GM12864 (cell line): ENCODE data around the gene KCNN2.

Source experiments
- DNase-seq: peaks from one replicate; pipeline ENCODE4 v3.0.0-alpha.2; 2011; ENCODE audit warnings: low read depth
- H3K4me3 ChIP-seq: 2 replicates; pipeline ENCODE4 v1.5.1; 2011; ENCODE audit warnings: mild to moderate bottlenecking, low read depth, low read length, control low read depth
- TF ChIP-seq, protein P1 (sequence below): IDR thresholded peaks from 2 replicates; pipeline ENCODE4 v1.5.1; 2011; ENCODE audit warnings: low read depth, mild to moderate bottlenecking, moderate library complexity, low read length, control low read depth, inconsistent platforms; ENCODE audit errors: missing control alignments

Gene KCNN2

DNA sequence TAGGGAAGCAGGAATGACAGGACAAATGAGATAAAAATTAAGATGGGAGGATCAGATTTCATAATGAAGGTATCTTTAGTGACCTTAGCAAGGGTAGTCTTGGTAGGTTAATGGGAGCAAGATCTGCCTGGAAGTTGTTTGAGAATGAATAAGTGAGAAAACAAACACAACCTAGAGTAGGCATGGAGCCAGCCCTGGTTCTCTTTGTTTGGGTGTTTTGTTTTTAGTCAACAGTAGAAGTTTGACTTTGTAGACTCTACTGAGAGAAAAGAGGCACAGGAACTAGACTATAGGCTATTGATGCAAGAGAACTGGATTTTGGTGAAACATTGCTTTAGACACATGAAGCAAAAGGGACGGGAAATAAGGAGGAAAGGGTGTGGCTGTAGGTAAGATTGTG is 40.3 kb downstream of the KCNN2 start:
- no peak for DNase-seq
- TF ChIP-seq, protein P1, sequence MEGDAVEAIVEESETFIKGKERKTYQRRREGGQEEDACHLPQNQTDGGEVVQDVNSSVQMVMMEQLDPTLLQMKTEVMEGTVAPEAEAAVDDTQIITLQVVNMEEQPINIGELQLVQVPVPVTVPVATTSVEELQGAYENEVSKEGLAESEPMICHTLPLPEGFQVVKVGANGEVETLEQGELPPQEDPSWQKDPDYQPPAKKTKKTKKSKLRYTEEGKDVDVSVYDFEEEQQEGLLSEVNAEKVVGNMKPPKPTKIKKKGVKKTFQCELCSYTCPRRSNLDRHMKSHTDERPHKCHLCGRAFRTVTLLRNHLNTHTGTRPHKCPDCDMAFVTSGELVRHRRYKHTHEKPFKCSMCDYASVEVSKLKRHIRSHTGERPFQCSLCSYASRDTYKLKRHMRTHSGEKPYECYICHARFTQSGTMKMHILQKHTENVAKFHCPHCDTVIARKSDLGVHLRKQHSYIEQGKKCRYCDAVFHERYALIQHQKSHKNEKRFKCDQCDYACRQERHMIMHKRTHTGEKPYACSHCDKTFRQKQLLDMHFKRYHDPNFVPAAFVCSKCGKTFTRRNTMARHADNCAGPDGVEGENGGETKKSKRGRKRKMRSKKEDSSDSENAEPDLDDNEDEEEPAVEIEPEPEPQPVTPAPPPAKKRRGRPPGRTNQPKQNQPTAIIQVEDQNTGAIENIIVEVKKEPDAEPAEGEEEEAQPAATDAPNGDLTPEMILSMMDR: no peak
- H3K4me3 ChIP-seq: no peak overlapping the region

DNA sequence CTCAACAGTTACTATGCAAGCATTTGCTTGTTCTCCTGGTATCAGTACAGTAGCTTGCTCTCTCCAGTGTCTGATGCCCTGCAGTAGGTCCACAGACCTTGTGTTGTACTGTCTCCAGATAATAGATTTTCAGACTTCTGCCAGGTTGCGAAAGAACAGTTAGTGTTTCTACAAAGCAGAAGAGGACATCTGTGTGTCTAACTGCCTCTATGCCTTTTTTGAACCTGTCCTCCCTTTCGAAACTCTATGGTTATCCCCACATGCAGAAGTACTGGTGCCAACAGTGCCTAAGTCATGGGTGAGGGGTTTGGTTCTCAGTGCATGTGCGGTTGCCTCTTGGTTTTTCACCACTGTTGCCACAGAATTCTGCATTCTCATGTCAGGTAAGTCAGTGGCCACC is 45.9 kb downstream of the KCNN2 start:
- H3K4me3 ChIP-seq: no peak overlapping the region
- no peak for DNase-seq
- TF ChIP-seq, protein P1: no peak

DNA sequence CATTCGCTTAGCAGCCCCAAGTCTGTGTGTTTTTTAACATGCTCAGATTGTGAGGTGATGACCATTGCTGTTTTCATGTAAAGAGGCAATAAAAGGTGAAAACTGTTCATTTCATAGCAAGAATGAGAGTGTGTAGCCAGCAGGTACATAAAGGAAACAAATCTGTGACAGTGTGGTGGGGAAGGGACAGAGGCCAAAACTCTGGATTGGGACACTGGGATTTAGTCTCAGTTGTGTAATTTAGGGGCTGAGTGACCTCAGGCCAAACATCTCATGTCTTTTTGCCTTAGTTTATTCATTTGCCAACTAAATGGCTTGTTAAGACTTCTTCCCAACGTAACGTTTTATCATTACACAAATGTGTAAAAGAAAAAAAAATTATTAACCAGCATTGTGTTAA is 47.0 kb downstream of the KCNN2 start:
- TF ChIP-seq, protein P1: no peak
- DNase-seq: no peak
- no peak overlapping the region for H3K4me3 ChIP-seq

DNA sequence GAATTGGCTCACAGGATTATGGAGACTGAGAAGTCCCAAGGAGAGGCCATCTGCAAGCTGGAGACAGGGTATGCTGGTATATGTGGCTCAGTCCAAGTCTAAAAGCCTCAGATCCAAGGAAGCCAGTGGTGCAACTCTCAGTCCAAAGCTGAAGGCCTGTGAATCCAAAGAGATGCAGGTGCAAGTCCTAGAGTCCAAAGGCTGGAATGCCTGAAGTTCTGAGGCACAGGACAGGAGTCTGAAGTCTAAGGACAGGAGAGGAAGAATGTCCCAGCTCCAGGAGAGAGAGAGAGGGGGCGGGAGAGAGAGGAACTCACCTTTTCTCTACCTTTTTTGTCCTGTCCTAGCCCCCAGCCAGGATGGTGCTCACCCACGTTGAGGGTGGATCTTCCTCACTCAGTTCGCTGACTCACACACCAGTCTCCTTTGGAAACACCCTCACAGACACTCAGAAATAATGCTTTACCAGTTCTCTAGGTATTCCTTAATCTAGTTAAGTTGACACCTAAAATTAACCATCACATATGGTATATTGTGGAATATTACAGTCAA is 49.6 kb downstream of the KCNN2 start:
- no peak for DNase-seq
- no peak overlapping the region for H3K4me3 ChIP-seq
- TF ChIP-seq, protein P1: no peak

DNA sequence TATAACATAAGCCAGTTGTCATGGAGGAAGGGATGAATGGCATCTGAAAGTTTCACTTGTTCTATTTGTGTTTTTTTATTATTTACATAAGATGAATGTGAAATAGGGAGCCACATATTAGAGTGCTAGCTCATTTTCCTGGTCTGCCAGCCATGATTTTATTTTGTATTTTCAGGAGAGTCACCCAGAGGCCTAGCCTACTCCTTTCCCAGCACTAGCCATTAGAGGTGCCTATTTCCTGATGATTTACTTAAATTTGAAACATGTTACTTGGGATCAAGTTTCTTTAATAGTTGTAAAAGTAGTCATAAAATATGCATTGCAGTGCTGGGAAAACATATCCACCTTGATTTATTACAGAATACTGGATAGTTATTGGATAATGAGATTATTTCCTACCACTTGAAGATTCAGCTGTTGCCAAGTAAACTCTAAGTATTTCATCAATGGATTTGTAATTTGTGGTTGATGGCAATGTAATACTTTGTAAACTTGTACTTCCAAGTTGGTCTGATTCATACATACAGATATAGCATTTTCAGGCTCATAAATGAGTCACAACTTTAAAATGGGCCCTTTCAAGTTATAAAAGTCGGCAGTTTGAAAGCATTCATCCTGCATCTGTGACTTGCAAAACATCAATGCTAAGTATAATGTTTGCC is 50.8 kb downstream of the KCNN2 start:
- no peak for DNase-seq

DNA sequence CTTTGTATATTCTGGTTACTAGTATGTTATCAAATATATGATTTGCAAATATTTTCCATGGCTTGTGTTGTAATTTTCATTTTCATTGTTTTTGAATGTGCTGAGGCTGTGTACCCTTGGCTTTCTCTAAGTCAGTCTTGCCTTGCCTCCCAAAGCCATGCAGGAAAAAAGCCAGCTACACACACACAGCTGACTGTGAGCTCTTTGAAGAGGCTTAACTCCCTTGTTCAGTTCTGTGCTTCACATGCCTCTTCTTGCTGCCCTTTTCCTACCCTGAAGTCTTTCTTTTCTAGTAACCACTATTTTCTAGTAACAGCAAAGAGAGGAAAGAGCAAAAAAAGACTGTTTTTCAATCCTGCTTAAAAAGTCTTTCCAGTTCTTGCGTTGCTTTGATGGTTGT is 53.9 kb downstream of the KCNN2 start:
- no peak for DNase-seq
- TF ChIP-seq, protein P1: no peak
- H3K4me3 ChIP-seq: no peak overlapping the region

More for the DNA sequence above, 50.8 kb downstream of the KCNN2 start:
- no peak overlapping the region for H3K4me3 ChIP-seq
- TF ChIP-seq, protein P1: no peak

DNA sequence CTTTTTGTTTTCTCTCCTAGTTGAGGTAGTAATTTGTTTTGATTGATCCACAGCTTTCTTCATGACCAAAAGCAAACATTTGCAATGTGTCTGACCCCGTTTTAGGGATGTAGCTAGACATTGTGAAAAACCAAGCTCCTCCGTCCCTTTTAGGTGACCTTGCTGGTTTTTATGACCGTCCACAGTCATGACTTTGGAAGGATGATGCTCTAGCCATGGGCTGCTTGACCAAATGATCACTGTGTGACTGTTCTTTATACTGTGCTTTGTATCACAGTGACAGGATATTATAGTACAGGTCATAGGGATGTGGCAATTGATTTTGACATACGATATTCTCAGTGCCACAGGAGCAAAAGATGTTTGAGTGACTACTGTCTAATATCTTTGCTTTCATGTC is 54.4 kb downstream of the KCNN2 start:
- H3K4me3 ChIP-seq: no peak overlapping the region
- TF ChIP-seq, protein P1: no peak
- DNase-seq: no peak
